EL (cell line): ENCODE data around the gene SEMA3F.
A peak's percentile ranks its signal among the peaks of the same experiment; 100 is the strongest.

ENCODE experiments used
- DNase-seq: peaks from one replicate; pipeline ENCODE4 v3.0.0-alpha.2; 2016

Gene SEMA3F

DNA sequence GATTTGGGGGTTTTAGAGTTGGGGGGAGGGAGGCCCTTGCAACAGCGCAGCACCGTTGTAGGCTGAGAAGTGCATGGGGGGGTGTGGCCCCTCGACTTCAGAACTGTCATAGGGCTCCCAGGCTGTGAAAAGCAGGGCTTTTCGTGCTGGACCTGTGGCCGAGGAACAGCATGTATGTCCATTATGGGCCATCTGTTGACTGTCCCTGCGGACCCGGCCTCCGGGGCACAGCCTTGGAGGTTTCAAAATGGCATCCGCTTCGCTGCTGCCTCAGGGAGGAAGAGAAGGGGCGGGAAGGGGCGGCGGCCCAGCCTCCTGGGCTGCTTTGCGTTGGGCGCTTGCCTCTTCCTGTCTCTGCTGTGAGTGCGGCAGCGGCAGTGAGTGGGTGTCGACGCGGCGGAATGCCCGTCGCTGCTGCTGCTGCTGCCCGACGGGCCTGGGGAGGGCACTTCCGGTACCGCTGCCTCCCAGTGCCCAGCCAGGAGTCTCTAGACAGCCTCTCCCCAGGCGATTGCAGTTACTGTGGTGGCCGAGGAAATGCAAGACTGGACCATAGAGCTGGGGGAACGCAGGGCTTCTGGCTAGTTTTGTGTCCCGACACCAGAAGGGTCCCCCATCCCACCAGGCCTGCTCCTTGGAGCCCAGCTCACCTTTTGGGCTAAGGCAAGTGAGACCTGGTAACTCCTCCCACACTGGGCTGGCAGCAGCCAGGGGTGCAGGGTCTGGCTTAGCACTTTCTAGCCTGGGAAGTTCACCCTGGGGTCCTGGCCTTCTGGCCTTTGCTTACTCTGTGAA lies 82.8 kb downstream of the SEMA3F start:
- peak; percentile 92 for DNase-seq

- no peak for DNase-seq
Measured at GRCh38 chr3:50238549-50239026, 83.5 kb downstream of the SEMA3F start.
